ENCODE data around the gene NOL4L.
"Not testable (repeated sequence)": the region's sequence is repeated elsewhere in the genome, so short reads cannot be mapped to it uniquely, and the experiment has no call there.

Gene NOL4L

DNA sequence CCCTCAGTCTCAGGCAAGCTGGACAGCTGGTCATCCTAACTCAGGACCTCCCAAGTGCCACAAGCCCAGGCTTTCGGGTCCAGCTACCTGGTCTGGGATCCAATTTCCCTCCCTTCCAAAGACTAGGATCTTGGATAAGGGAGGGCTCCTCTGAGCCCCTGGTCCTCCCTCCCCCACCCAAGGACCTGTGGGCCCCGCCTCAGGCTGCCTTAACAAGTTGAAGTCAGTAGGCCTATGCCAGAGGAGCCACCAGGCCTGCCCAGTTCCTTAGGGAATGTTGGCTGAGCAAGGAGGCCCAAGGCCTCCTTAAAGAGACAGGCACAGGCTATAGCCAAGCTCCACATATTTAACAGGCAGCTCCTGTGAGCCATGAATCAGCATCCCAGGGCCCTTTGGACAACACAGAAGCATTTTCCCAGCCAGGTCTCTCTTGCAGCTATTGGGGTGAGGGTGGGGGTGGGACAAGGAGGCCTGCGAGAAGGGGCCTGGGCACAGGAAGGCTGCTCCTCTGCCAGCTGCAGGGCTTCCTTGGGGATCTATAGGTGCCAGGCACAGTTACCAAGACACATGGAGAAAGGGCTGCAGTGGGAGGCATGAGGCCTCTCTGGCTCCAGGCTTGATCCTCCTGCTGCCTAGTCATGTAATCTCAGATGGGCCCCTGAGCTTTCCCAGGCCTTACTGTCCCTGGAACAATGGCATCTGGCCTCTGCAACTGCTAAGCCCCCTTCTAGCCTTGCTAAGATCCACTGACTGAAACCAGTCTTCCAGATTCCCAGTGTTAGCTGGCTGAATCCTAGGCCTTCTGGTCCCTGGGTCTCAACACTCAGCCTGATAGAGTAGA lies 27.4 kb upstream of the NOL4L start:
- DNase-seq: no peak

DNA sequence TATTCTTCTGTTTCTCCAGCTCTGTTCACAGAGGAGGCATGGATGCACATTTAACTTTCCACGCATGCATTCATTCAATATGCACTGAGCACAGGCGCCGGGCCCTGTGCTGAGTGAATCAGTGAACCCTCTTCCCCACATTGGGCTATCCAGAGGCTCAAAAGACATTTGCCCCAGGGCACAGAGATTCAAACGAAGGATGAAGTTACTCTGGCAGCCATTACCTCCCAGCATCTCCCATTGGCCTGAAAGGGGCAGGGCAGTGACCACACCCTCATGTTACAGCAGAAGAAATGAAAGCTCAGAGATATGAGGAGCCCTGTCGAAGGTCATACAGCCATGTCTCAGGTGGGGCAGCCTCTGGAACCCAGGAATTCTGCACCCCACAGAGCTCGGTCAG lies 26.7 kb upstream of the NOL4L start:
- DNase-seq: no peak

DNA sequence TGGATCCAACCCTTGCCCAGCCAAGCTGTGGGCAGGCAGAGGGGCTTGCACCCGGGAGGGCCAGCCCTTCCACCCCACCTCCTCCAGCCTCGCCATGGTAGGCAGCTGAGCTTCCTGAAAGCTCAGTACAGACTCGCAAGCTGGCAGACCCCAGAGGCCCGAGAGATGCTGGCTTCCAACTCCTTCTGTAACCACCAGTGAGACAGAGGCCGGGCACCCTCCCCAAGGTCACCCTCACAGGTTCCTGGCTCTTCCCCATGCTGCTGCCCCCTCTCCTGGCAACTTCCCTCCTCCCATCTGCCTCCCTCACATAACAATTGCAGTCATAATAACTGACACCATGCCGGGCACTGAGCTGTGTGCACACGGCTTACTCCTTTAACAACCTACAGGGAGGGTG lies 26.2 kb upstream of the NOL4L start:
- DNase-seq: no peak

DNA sequence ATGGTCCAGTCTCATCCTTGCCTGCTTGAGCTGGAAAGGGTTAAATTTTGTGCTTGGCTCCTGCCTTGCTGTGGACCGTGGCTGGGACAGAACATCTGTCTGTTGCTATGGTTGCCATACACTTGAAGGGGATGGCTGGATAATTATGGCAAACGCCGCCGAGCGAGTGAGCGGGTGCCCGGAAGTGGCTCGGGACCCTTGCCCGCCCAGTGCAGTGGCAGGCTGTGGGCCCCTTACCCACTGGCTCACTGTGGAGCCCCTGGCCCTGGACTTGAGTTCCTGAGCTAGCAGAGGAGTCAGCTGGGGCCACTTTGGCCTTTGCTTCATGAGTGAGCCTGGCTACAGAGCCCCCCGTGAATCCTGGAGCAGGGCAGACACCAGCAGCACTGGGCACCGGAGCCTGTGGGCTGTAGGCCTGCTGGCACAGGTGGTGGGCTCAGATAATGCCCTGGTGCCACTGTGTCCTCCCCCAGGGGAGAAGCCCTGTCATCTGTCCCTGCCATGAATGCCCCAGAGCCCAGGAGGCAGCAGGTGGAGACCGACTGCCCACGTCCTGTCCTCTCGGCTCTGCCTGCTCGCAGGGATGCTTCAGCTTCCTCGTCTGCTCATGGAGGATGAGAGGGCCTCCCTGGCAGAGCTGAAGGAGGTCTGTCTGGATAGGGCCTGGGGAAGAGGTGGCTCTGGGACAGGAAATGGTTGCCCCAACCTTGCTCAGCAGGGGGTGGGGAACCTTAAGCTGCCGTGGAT lies 25.5 kb upstream of the NOL4L start:
- DNase-seq: no peak

DNA sequence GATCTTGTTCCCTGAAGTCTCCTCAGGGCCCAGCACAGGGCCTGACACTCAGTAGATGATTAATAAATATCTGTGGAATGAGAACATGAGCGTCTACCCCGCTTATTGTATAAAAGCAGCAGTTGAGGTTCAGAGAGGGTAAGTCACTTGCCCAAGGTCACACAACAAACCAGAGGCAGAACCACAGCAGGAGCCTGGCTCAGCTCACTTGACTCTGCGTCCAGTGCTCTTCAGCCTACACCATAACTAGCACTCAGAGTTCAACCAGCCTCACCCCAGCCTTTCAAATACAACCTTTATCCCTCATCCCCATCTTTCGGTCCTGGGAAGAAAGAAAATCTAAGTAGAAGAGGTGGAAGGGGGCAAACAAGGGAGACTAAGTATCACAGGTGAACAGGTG lies 24.9 kb upstream of the NOL4L start:
- DNase-seq: no peak

DNA sequence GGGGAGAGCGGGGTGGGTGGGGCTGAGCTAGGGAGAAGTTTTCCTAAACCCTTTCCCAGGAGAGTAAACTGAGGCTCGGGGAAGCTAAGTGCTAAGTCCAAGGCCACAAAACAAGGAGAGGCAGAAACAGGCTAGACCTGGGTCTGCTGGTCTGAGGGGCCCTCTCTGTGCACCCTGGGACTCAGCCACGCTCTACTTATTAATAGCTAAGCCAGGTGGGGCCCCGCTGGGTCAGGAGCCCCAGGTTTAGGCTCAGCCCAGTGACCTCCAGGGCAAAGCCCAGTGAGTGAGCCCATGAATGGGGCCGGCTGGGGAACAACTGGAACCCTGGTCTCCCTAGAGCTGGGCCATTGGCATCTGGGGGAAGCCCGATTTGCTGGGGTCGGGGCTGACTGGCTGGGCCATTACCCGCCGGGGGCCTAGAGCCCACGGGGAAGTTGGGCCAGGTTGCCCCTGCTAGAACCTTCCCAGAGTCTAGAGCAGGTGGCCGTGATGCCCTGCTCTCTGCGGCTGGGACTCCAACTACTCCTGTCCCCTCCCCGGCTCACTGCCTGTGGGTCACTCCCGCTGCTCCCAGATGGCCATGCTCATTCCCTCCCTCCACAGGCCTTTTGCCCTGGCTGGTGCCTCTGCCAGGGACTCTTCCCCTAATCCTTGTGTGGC lies 24.1 kb upstream of the NOL4L start:
- DNase-seq: no peak

DNA sequence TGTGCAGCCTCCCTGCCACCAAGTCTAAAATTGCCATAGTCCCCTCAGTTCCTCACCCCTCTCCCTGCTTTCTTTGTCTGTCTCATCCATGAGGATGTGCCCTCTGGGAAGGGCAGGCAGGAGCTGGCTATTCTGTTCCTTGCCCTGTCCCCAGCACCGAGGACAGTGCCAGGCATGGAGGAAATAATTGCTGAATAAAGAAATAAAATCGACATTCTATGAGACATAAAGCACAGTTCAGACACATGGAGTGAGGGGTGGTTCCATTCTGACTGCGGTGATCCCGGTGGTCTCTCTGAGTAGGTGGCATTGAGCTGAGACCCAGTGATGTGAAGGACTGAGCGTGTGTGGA lies 23.5 kb upstream of the NOL4L start:
- no peak for DNase-seq

DNA sequence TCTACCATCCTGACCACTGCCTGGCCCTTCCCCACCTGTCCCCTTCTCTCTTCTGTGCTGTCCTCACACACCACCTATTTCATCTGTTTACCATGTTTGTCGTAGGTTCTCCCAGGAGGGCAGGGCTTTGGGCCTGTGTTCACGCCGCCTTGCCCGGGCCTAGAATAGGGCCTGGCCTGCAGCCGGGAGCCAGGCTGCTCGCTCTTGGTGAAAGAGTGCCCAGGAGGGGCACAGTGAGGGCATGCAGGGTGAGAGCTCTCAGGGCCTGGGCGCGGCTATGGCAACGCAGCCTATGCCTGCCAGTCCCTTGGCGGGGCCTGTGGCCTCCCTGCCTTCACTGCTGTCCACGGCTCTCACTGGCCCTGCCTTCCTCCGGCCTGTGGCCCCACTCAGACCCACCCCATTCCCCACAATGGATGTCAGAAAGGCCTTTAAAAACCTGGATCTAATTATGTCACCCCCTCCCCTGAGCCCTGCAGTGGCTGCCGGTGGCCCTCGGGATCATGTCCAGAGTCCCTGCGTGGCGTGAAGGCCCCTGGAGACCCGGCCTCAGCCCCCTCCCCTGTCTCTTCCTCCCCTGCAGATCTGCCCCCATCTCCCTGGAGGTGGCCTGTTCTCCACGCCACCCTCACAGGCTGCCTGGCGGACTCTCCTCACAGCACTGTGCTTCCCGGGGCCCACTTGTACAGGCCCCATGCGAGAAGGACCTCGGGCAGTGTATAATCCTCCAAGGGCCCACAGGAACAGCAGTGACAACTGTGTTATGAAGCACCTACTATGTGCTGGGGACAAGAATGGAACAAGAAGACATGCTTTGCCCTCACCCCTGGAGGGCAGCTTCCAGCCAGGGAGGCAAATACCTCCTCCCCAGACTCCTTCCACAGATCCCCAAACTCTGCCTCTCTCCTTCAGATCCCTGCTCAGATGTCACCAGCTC lies 22.9 kb upstream of the NOL4L start:
- no peak for DNase-seq

DNA sequence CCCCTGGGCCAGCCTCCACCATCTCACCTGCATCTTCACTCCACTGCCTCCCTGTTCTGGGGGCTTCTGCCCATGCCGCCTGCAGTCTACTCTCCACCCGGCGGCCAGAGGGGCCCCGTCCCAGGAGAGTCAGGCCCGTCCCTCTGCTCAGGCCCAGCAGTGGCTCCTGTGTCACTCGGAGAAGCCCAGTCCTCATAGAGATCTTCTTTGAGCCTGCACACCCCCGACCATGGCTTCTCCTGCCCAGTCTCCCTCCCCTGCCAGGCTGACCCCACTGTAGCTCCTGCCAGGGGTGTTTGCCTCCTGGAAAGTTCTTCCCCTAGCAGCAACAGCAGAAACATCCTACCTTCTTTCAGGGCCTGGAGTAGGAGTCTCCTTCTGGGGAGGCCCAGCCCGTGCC lies 22.2 kb upstream of the NOL4L start:
- DNase-seq: no peak

DNA sequence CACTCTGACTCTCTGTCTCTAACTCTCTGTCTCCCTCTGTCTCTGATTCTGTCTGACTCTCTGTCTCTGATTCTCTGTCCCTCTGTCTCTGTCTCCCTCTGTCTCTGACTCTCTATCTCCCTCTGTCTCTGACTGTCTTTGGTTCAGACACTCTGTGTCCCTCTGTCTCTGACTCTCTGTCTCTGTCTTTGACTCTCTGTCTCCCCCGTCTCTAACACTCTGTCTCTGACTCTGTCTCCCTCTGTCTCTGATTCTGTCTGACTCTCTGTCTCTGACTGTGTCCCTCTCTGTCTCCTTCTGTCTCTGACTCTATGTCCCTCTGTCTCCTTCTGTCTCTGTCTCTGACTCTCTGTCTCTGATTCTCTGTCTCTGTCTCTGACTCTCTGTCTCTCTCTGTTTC lies 21.7 kb upstream of the NOL4L start:
- DNase-seq: no peak

DNA sequence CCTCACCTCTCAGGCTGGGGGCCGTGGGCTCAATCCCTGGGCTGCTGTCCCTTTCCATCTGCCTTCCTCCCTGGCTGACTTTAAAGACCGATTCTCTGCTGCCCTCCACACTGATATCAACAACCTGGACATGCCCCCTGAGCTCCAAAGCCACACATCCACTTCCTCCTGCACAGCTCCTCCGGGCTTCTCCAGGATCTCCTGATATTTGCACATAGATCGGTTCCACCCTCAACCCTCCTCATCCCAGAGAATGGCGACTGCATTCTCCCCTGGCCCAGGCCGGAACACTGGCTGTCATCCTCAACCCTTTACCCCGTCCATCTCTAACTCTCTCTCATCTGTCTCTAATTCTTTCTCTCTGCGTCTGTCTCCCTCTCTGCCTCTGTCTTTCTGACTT lies 21.0 kb upstream of the NOL4L start:
- no peak for DNase-seq

DNA sequence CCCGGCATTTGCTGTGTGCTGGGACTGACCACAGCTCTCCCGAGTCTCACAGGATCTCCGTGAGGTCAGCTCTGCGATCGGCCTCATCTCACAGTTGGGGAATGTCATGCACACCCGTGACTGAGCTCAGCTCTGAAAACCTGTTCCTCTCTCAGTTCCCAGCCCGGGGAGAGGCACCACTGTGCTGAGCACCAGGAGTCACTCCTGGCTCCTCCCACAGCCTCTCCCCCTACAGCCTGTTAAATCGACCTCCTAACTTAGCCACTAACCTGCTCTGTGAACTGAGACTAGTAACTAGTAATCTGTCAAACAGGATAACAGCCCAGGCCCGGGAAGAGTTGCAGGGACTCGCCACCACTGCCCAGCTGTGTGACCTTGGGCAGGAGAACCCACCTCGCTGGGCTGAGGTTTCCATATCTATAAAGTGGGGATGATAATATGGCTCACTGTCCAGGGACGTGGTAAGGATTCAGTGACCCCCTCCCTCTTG lies 20.1 kb upstream of the NOL4L start:
- DNase-seq: no peak

DNA sequence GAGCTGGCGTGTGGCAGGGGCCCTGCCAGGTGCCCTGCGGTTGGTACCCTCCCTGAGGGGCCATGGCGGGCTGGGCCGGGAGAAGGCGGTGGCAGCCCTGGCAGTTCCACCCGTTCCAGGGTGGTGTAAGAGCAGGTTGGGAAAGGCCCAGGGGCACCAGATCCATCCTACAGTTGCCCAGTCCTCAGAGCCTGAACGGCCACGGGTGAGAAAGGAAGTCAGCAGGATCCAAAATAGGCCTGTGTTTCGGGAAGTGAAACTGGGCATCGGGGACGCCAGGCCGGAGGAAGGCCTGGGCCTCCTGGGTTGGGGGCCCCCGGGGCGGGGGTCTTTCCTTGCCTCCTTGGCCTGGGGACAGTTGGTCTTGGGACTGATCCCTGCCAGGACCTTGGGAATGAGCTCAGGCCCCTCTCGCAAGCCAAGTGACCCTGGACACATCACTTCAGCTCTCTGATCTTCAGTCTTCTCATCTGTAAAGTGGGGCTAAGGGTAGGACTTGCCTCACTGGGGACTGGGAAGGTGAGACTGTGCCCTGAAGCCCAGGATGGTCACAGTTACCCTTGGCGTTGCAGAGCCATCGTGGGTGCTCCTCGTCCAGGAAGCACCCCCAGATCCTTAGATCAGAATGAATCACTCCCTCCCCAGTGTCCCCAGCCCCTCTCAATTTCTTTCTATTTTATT lies 18.1 kb upstream of the NOL4L start:
- DNase-seq: no peak

DNA sequence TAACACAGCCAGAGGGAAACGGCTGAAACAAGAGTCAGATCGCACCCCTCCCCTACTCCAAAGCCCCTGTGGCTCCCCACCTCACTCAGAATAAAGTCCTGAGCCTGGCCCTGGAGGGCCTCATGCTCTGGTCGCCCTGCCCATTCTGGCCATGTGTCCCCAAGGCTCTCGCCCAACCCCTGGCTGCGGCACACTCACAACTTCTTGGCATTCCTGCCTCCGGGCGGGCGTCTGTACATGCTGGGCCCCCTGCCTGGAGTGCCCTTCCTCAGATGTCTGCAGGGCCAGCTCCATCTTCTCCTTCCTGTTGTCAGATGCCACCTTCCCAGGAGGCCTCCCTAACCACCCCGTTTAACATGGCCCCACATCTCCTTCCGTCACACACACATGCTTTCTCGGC lies 17.1 kb upstream of the NOL4L start:
- DNase-seq: no peak

DNA sequence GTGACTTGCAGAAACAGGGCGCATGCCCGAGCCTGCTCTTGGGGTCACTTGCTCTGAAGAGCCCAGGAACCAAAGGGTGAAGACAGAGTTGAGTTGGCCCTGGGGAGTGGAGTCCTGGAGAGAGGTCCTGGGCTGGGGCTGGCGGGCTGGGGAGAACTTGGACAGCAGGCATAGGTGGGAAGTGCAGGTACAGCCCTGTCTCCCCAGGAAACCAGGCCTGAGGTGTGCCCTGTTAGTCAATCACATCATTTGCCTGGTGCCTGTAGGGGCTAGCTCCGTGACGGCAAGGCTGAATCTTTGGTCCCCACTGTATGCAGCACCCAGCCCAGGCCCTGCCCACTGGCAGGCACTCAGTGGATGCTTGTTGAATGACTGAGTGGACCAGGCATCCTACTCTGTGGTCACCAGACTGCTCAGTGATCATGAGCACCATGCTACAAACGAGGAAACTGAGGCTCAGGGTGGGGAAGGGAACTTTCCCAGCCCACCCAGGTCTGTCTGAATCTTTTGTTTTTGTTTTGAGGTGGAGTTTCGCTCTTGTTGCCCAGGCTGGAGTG lies 15.6 kb upstream of the NOL4L start:
- no peak for DNase-seq

DNA sequence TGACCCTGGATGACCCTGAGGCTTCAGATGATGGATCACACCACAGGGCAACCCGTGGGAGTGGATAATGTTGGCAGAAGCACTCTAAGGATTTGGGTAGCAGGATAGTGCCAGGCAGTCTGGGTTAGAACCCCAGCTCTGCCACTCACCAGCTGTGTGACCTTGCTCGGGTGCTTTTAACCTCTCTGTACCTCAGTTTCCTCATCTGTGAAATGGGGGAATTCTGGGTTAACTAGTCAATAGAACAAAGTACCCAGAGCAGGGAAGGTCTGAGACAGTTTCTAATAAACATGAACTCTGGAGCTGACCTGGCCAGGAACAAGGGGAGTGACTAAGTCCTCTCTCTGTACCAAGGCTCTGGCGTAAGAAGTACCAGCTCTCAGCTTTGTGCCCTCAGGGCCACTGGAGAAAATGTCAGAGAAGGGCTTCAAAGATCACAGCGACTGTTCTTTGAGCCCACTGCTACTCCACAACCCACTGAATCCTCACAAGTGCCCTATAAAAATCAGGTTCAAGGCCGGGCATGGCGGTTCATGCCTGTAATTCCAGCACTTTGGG lies 14.7 kb upstream of the NOL4L start:
- DNase-seq: no peak

DNA sequence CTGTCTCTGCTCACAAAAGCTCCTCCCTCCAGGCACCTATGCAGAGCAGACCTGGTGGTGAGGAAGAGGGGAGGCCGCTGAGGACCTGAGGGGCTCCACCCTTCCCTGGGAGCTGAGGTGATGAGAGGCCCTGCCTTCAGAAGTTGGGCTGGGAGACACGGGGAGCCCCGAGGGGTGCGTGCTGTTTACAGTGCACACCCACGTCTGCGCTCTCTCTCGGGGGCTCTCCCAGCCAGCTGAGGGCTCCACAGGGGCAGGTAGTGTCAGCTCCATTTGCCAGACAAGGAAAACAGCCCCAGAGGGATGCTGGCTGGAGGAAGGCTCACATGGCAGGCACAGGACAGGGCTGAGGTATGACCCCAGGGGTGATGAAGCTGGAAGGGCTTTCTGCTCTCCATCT lies 13.5 kb upstream of the NOL4L start:
- DNase-seq: no peak

DNA sequence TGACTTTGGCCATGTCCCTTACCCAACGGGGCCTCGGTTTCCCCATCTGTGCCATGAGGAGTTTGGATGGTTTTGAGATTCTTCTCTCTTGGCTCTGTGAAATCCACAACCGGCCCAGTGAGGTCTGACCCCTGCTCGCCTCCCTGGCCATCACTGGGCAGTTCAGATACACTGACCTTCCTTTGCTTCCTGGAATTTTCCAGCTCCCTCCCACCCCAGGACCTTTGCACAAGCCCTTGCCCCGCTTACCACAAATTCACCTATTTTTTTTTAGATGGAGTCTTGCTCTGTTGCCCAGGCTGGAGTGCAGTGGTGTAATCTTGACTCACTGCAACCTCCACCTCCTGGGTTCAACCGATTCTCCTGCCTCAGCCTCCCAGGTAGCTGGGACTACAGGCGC lies 12.6 kb upstream of the NOL4L start:
- no peak for DNase-seq

DNA sequence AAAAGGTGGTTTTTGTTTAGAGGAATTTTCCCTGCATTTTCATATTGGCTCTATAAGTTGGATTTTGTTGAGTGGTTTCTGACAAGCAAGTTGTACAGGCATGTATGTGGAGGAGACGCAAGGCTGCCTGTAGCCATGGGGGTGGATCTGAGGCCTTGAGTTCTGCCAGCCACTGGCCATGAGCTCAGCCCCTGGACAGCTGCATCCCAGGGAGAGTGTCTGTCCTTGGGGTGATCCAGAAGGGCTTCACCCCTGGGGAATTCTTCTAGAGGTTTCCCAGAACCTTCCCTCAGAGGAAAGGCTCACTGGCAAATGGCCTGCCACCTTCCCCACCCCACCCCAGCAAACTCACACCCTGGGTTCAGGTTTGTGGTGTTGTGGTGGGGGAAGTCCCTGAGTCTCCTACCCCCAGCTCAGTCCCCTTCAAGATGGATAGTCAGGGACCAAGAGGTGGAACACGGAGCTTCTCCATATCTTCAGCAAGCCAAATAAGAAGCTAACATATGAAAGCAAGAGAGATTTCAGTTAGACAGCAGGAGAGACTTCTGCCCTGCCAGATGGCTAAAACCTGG lies 11.6 kb upstream of the NOL4L start:
- no peak for DNase-seq

DNA sequence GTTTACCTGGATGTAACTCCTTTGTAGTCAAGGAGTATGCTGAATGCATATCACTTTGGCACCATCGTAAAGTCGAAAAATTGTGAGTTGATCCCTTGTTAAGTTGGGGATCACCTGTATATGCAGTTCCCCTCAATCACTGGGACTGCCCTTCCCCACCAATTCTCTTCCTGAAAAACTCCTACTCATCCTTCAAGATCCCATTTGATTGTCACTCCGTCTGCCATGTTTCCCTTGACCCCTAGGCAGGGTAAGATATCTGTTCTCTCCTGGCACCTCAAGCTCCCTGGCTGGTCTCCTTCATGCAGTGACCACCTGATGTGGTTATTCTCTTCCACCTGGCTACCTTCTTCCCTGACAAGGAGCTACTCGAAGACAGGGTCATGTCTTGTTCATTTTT lies 10.0 kb upstream of the NOL4L start:
- DNase-seq: no peak

DNA sequence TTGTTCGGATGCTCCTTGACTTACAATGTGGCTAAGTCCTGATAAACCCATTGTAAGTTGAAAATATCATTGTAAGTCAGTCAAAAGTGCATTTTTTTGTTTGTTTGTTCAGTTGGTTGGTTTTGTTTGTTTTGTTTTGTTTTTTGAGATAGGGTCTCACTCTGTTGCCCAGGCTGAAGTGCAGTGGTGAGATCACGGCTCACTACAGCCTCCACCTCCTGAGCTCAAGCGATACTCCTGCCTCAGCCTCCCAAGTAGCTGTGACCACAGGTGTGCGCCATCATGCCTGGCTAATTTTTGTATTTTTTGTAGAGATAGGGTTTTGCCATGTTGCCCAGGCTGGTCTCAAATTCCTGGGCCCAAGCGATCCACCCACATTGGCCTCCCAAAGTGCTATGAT lies 9.5 kb upstream of the NOL4L start:
- not testable (repeated sequence) for DNase-seq
